Left colon (tissue), 2 donors: ENCODE data around the gene OAT. TPM values are rescaled to one million over a fixed set of nuclear protein-coding genes. Genes with fewer than 3 reads are reported as not detected.

Experiments used
- ATAC-seq: fragments of 200-7000 bp; cut with Tn5 transposase; one replicate; pipeline ENCODE4 v1.9.1; 2020; ENCODE audit warnings: mild to moderate bottlenecking, moderate library complexity
- DNase-seq, 2 donors: peaks; one replicate each; pipeline ENCODE4 v3.0.0-alpha.2; 2020
- intact Hi-C, 2 donors: fragments of 100-400 bp; cut with DNase I in 1 of 2; cut with micrococcal nuclease in 1 of 2; formaldehyde crosslinking; loops; one replicate each; pipeline versions ENCODE4 v1.11.2 to v1.14.0; 2022; cut with DNase I, micrococcal nuclease
- total RNA-seq, 2 donors: library from RNA; stranded (reverse); fragmentation: NEBNext Ultra II Directional; extraction: Animal tissue kit (Norgen Biotek cat#: 25700); gene quantifications; one replicate each; pipeline ENCODE4 v1.2.1, GENCODE V29; 2021
- donor health status: DM: no; HTN: no; CAD: no.
- donor health status: DM: yes; HTN: yes; CAD: no.

Gene OAT
- total RNA-seq, 2 donors from 2014 or later, result 61.0 to 70.0 TPM

GRCh38 chr10:124416733-124417132 lies 2.0 kb downstream of the OAT start:
- no peak for ATAC-seq
- intact Hi-C loops, result no loop called here
- DNase-seq, result no peak

- intact Hi-C loops, result no loop called here
- no peak for DNase-seq
- no peak for ATAC-seq
These were observed 3.5 kb downstream of the OAT start for GRCh38 chr10:124415210-124415609.

- ATAC-seq, result no peak
- DNase-seq, result no peak
These were observed 4.6 kb downstream of the OAT start for GRCh38 chr10:124414076-124414475.

GRCh38 chr10:124409696-124410095 lies 9.0 kb downstream of the OAT start:
- ATAC-seq, result no peak
- intact Hi-C loops, result no loop called here
- no peak for DNase-seq

More at GRCh38 chr10:124414076-124414475, 4.6 kb downstream of the OAT start:
- intact Hi-C loops, result no loop called here

- intact Hi-C loops, result no loop called here
- DNase-seq (no peak), ATAC-seq (peak; percentile 79)
These were observed 10.4 kb downstream of the OAT start for GRCh38 chr10:124408357-124408756.

GRCh38 chr10:124407456-124407855 lies 11.3 kb downstream of the OAT start:
- intact Hi-C loops, result no loop called here
- no peak for DNase-seq
- peak; percentile 45 for ATAC-seq

GRCh38 chr10:124403548-124403947 lies 15.2 kb downstream of the OAT start:
- intact Hi-C loops, result no loop called here
- peak; percentile 88 for ATAC-seq
- no peak for DNase-seq

- DNase-seq, result no peak
- intact Hi-C loops, result no loop called here
- no peak for ATAC-seq
These were observed 16.4 kb downstream of the OAT start for GRCh38 chr10:124402273-124402672.

GRCh38 chr10:124401633-124402032 lies 17.1 kb downstream of the OAT start:
- DNase-seq, result no peak
- ATAC-seq, result no peak
- intact Hi-C loops, result no loop called here

- ATAC-seq, result no peak
- no peak for DNase-seq
- intact Hi-C loops, result loop anchor here in 1 of 2 donors (5.0 kb wide), 1 partner anchor 402 kb away; no protein-coding TSS in a partner anchor
These were observed 24.1 kb downstream of the OAT start for GRCh38 chr10:124394583-124394982.

- DNase-seq, result no peak
- no peak for ATAC-seq
- intact Hi-C loops, result loop anchor here in 1 of 2 donors (5.0 kb wide), 1 partner anchor 400 kb away; no protein-coding TSS in a partner anchor
These were observed 25.9 kb downstream of the OAT start for GRCh38 chr10:124392626-124393342.

GRCh38 chr10:124390471-124391187 lies 28.1 kb downstream of the OAT start:
- intact Hi-C loops, result loop anchor here in 1 of 2 donors (5.0 kb wide), 1 partner anchor 398 kb away; no protein-coding TSS in a partner anchor
- no peak for ATAC-seq
- DNase-seq, result peak in 1 of 2 donors; percentile 8

- DNase-seq (peak in 1 of 2 donors; percentile 25), ATAC-seq (no peak)
- intact Hi-C loops, result loop anchor here (5.0 kb wide), 1 partner anchor 397 kb away; no protein-coding TSS in a partner anchor
These were observed 28.9 kb downstream of the OAT start for GRCh38 chr10:124389613-124390361.

- ATAC-seq, result peak; percentile 100
- peak; percentile 79 to 95 for DNase-seq
- intact Hi-C loops, result loop anchor here in 1 of 2 donors (5.0 kb wide), 1 partner anchor 397 kb away; no protein-coding TSS in a partner anchor
These were observed 29.7 kb downstream of the OAT start for GRCh38 chr10:124388823-124389612.

GRCh38 chr10:124388476-124388822 lies 30.3 kb downstream of the OAT start:
- DNase-seq, result peak in 1 of 2 donors; percentile 12
- ATAC-seq, result no peak
- intact Hi-C loops, result loop anchor here in 1 of 2 donors (5.0 kb wide), 1 partner anchor 396 kb away; no protein-coding TSS in a partner anchor

GRCh38 chr10:124387078-124387874 lies 31.4 kb downstream of the OAT start:
- DNase-seq (peak in 1 of 2 donors; percentile 15), ATAC-seq (no peak)
- intact Hi-C loops, result loop anchor here in 1 of 2 donors (5.0 kb wide), 1 partner anchor 395 kb away; no protein-coding TSS in a partner anchor
